Activated CD4-positive, alpha-beta T cell treated with anti-CD3 and anti-CD28 coated beads, Interleukin-2, amount 50 U/mL, for 48 hours (primary cell): Measurements from ENCODE around the gene PAPSS1.

Experiments used
- DNase-seq, 2 experiments: peaks; one replicate each; pipeline ENCODE4 v3.0.0-alpha.2; 2020

Gene PAPSS1

GRCh38 chr4:107619731-107620130, 100.3 kb downstream of the PAPSS1 start:
- DNase-seq: no peak

GRCh38 chr4:107619066-107619465, 101.0 kb downstream of the PAPSS1 start:
- DNase-seq: no peak

DNA sequence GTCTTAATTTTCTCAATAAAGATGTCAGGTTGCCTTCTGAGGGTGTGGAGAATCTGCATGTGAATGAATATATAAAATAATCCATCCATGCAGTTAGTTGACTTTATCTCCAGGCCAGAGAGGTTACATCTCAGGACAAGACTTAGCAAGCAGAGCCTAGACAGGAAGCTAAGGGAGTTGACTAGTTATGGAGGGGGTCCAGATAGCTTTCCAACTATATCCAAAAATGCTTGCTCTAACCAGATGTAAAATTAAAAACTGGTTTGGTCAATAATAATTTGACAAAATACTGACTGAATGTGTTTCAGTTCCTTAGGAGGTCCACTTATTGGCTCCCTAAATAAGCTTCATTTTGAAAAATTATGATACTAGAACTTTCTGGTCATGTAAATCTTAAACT, 101.4 kb downstream of the PAPSS1 start:
- no peak for DNase-seq

- no peak for DNase-seq
These were observed 103.1 kb downstream of the PAPSS1 start for GRCh38 chr4:107616838-107617389.

DNA sequence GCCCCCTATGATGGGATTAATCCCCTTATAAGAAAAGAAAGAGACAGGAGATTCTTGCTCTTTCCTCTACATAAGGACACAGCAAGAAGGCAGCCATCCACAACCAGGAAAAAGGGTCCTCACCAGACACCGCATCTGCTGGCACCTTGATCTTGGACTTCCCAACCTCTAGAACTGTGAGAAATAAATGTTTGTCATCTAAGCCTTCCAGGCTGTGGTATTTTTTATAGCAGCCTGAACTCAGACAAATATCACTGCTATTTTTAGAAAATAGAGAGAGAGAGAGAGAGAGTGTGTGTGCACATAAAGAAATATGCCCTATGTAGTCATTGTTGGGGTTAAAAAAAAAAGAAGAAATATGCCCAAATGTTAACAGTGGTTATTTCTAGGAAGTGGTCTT, 104.2 kb downstream of the PAPSS1 start:
- DNase-seq: no peak

- no peak for DNase-seq
These were observed 116.6 kb downstream of the PAPSS1 start for GRCh38 chr4:107603430-107603829.

DNA sequence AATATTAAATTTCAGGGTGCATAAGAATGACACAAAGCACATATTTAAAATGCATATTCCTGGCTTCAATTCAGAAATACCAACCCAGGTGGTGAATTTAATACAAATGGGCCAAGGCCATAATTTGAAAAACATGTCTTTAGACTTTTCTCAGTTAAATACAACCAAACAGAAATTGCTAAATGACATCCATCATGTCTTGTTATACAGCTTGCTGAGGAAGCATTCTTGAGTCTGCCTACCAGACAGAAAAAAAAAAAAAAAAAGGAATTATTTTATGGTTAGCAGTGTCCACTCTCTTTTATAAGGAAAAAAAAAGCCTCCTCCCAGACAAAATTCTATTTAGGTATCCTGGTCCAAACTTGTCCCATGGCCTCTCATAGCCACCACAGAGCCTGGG, 119.1 kb downstream of the PAPSS1 start:
- no peak for DNase-seq

DNA sequence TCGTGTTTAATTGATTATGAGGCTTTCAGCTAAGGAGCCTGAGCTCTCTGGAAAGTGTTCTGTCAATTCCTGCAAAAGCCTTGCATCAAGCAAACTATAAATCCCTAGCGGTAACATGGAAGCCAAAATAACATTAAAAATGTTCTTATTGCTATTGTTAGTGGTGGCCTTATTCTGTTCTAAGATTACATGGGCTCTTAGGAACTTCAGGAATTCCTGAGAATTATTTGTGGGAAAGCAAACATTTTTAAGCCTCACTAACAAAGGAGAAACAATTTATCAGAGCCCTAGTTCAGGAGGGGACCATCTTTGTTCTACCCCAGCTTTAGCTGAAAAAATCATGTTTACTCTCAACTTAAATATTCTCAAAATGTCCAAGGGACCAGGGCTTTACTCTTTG, 119.6 kb downstream of the PAPSS1 start:
- no peak for DNase-seq

DNA sequence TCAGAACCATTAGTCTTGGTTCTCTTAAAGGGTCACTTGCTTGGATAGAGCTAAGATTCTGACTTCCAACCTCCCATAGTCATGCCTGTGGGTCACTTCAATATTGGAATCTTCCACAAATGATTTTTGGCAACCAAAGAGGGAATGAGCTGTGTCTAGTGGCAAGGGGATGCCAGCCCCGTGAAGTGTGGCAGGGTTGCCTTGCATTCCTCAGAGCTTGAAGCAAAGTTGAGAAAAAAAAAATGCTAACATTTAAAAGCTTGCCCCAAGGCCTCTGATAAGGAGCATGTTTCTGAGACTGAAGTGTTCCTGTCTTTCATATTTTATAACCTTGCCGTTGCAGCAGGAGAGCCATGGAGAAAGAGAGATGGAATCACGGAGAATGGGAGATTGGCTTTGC, 120.2 kb downstream of the PAPSS1 start:
- DNase-seq: no peak

- no peak for DNase-seq
These were observed 126.8 kb downstream of the PAPSS1 start for GRCh38 chr4:107593230-107593629.

- no peak for DNase-seq
These were observed 127.5 kb downstream of the PAPSS1 start for GRCh38 chr4:107592519-107592918.

DNA sequence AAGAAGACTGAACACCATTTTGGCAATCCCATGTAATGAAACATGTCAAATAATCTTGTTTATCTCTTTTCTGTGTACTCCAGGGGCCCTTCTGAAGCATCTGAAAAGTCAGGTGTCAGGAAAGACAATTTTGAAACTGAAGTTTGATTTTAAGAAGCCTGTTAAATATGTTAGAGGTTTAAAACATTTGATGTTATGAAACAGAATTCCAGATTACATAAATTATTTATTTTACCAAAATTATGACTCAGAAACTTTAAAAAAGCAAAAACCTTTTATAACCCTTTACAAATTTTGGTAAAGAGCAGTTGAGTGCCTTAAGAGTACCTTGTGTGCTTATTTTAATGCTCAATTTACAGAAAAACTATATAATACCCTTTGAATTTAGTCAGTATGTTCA, 130.8 kb downstream of the PAPSS1 start:
- DNase-seq: no peak

DNA sequence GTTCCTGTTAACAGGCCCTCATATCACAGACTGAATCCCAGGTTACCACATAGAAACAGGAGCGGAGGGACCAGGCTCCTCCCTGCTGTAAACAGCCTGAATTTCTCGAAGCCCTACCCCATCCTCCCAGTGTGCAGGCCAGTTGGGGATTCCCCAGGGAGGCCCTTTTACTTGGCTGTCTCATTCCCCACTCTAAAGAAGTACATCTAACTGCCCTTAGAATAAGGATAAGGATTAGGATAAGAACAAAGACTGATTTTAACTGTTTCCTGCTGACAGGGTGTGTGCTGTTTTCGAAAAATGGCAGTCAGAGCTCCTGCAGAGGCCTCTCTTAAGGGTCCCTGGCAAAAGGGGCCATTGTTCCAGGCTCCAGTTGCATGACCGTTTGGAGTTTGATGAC, 133.7 kb downstream of the PAPSS1 start:
- no peak for DNase-seq

DNA sequence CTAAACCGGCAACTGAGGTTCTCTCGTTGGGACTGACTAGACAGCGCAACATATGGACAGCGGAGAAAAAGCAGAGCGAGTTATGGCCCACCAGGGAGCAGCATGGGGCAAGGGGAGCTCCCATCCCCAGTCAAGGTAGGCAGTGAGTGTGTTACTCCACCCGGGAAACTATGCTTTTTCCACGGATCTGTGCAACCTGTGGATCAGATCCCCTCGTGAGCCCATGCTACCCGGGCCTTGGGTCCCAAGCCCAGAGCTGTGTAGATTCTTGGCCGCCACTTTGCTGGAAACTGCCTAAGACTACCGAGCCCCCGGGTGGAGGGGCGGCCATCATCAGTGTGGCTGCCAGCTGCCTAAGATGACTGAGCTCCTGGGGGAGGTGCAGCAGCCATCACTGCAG, 140.9 kb downstream of the PAPSS1 start:
- no peak for DNase-seq

DNA sequence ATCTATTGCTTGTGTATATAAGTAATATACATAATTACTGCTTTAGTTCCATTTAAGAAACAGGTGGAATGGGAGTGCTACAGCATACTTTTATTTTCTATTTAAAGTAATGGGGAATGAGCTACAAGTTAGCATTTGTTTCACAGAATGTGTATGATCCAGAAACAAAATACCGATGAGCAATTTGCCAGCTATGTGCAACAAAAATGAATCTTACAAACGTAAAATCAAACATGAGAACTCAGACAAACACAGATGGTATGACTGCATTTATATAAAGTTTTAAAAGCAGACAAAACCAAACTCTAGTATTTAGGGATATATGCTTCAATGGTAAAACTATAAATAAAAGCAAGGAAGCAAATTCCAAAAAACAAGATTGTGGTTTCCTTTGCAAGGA, 141.7 kb downstream of the PAPSS1 start:
- no peak for DNase-seq

- no peak for DNase-seq
These were observed 142.3 kb downstream of the PAPSS1 start for GRCh38 chr4:107577743-107578142.

GRCh38 chr4:107575243-107575642, 144.8 kb downstream of the PAPSS1 start:
- no peak for DNase-seq

DNA sequence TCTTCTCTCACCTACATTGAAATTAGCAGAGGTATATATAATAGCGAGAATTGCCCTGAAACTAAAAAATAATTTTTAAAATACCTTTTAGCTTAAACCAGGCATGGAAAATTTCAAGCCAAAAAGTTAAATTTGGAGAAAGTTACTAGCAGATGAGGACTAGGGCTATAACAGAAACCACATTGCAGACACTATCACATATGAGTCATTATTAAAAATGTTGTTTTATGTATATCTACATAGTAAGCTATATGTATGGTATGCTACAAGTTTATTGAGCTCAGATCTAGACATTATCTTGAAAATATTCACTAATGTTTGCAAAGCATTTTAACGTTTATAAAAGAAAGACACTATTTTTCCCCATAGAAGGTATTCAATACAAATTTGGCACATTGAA, 147.8 kb downstream of the PAPSS1 start:
- DNase-seq: no peak

- DNase-seq: no peak
These were observed 149.1 kb downstream of the PAPSS1 start for GRCh38 chr4:107570952-107571351.

- no peak for DNase-seq
These were observed 155.7 kb downstream of the PAPSS1 start for GRCh38 chr4:107564326-107564725.
